Activated B cell treated with CpG ODN at 0.5 μM for 24 hours (primary cell): ENCODE measurements around the gene KHNYN. TPM values are rescaled to one million over a fixed set of nuclear protein-coding genes. Genes with fewer than 3 reads are reported as not detected.

ENCODE experiments used
- ATAC-seq: fragments of 200-7000 bp; cut with Tn5 transposase; one replicate; pipeline ENCODE4 v1.10.0; 2021; ENCODE audit warnings: low read depth, mild to moderate bottlenecking, moderate library complexity
- CTCF ChIA-PET: fragments of 350-600 bp; sonication (Branson Sonifier 250); formaldehyde crosslinking; loops from one replicate; lab custom pipeline; 2021; ENCODE audit warnings: antibody characterized with exemption; lab: Charles Lee
- POLR2A ChIA-PET: fragments of 350-600 bp; sonication (Branson Sonifier 250); formaldehyde crosslinking; loops from one replicate; lab custom pipeline; 2021; ENCODE audit warnings: antibody characterized with exemption; lab: Charles Lee
- DNase-seq: peaks from one replicate; pipeline ENCODE4 v3.0.0; 2022
- H3K27ac Mint-ChIP-seq: one replicate; pipeline ENCODE4 v1.8.0; 2020; ENCODE audit warnings: mixed read lengths
- H3K27me3 Mint-ChIP-seq: one replicate; pipeline ENCODE4 v1.8.0; 2021; ENCODE audit warnings: mixed read lengths
- H3K36me3 Mint-ChIP-seq: one replicate; pipeline ENCODE4 v1.8.0; 2021; ENCODE audit warnings: low read depth, mixed read lengths
- H3K4me1 Mint-ChIP-seq: one replicate; pipeline ENCODE4 v1.8.0; 2021; ENCODE audit warnings: mixed read lengths
- H3K4me3 Mint-ChIP-seq: one replicate; pipeline ENCODE4 v1.8.0; 2020; ENCODE audit warnings: mild to moderate bottlenecking, mixed read lengths
- H3K9me3 Mint-ChIP-seq: one replicate; pipeline ENCODE4 v1.8.0; 2020; ENCODE audit warnings: mixed read lengths
- intact Hi-C: fragments of 100-400 bp; cut with micrococcal nuclease; formaldehyde crosslinking; loops from one replicate; pipeline ENCODE4 v1.15.1; 2024
- total RNA-seq: library from RNA; stranded (reverse); gene quantifications from 2 replicates; pipeline ENCODE4 v1.2.3, GENCODE V29; 2022
- TF ChIP-seq, protein P1 (sequence below): fragments of 200-600 bp; IDR thresholded peaks from one replicate; pipeline ENCODE4 v1.8.0; 2022; ENCODE audit warnings: antibody characterized with exemption, mild to moderate bottlenecking

Gene KHNYN
- total RNA-seq, 1 donor from 2014 or later: 130 TPM

DNA sequence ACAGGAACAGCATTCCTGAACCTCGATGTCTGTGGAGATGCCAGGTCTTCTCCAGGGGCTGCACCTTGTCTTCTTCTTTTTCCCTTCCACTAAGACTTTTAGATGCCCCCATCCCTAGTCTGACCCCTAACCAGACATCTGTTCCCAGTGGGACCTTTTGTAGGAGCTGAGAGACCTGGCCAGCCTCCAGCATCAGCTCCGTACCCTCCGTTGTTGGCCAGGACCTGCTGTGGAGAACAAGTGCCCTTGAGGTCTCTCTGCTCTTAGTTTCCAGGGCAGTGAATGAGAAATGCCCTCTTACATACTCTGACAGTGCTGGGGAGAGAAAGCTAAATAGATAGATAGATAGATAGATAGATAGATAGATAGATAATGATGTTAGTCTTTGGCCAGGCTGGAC lies 29.6 kb downstream of the KHNYN start:
- H3K4me3 Mint-ChIP-seq: no peak overlapping the region
- ATAC-seq (no peak), DNase-seq (no peak)
- H3K27ac Mint-ChIP-seq: no peak overlapping the region
- TF ChIP-seq, protein P1, sequence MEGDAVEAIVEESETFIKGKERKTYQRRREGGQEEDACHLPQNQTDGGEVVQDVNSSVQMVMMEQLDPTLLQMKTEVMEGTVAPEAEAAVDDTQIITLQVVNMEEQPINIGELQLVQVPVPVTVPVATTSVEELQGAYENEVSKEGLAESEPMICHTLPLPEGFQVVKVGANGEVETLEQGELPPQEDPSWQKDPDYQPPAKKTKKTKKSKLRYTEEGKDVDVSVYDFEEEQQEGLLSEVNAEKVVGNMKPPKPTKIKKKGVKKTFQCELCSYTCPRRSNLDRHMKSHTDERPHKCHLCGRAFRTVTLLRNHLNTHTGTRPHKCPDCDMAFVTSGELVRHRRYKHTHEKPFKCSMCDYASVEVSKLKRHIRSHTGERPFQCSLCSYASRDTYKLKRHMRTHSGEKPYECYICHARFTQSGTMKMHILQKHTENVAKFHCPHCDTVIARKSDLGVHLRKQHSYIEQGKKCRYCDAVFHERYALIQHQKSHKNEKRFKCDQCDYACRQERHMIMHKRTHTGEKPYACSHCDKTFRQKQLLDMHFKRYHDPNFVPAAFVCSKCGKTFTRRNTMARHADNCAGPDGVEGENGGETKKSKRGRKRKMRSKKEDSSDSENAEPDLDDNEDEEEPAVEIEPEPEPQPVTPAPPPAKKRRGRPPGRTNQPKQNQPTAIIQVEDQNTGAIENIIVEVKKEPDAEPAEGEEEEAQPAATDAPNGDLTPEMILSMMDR: no peak
- intact Hi-C loops: no loop called here
- CTCF ChIA-PET: no interaction called here
- H3K4me1 Mint-ChIP-seq: peaks cover 4% of the 10 kb centered on the region
- H3K36me3 Mint-ChIP-seq: peaks cover 5% of the 10 kb centered on the region
- POLR2A ChIA-PET: no interaction called here
- H3K9me3 Mint-ChIP-seq: no peaks in the 10 kb centered on the region
- H3K27me3 Mint-ChIP-seq: no peaks in the 10 kb centered on the region

- Mint-ChIP-seq H3K4me3 (no peak overlapping the region), H3K4me1 (peaks cover 8% of the 10 kb centered on the region), H3K9me3 (no peaks in the 10 kb centered on the region), H3K36me3 (peaks cover 5% of the 10 kb centered on the region), H3K27me3 (no peaks in the 10 kb centered on the region), H3K27ac (no peak overlapping the region)
- DNase-seq (no peak), ATAC-seq (no peak)
- POLR2A ChIA-PET: no interaction called here
- TF ChIP-seq, protein P1: no peak
- intact Hi-C loops: no loop called here
- CTCF ChIA-PET: no interaction called here
Observed at GRCh38 chr14:24461336-24461735, 31.6 kb downstream of the KHNYN start.

GRCh38 chr14:24463017-24463883 lies 33.5 kb downstream of the KHNYN start:
- no peaks in the 10 kb centered on the region for H3K9me3 Mint-ChIP-seq
- ChIA-PET POLR2A (no interaction called here), CTCF (no interaction called here)
- peaks cover 8% of the 10 kb centered on the region for H3K4me1 Mint-ChIP-seq
- H3K27me3 Mint-ChIP-seq: no peaks in the 10 kb centered on the region
- ATAC-seq (no peak), DNase-seq (no peak)
- H3K27ac Mint-ChIP-seq: no peak overlapping the region
- H3K36me3 Mint-ChIP-seq: peaks cover under 1% of the 10 kb centered on the region
- TF ChIP-seq, protein P1: no peak
- H3K4me3 Mint-ChIP-seq: no peak overlapping the region
- intact Hi-C loops: no loop called here

- DNase-seq: no peak
- ChIA-PET POLR2A (no interaction called here), CTCF (no interaction called here)
- TF ChIP-seq, protein P1: no peak
- intact Hi-C loops: no loop called here
- no peak for ATAC-seq
- Mint-ChIP-seq H3K9me3 (no peaks in the 10 kb centered on the region), H3K4me1 (peaks cover 8% of the 10 kb centered on the region), H3K27ac (no peak overlapping the region), H3K27me3 (no peaks in the 10 kb centered on the region), H3K36me3 (no peaks in the 10 kb centered on the region), H3K4me3 (no peak overlapping the region)
Observed at GRCh38 chr14:24463884-24464785, 34.4 kb downstream of the KHNYN start.

- CTCF ChIA-PET: no interaction called here
- POLR2A ChIA-PET: no interaction called here
- no peaks in the 10 kb centered on the region for H3K9me3 Mint-ChIP-seq
- no peak for DNase-seq
- no peak overlapping the region for H3K27ac Mint-ChIP-seq
- H3K4me3 Mint-ChIP-seq: no peak overlapping the region
- H3K4me1 Mint-ChIP-seq: peaks cover 8% of the 10 kb centered on the region
- intact Hi-C loops: no loop called here
- H3K36me3 Mint-ChIP-seq: no peaks in the 10 kb centered on the region
- no peak for ATAC-seq
- H3K27me3 Mint-ChIP-seq: no peaks in the 10 kb centered on the region
- TF ChIP-seq, protein P1: no peak
Observed at GRCh38 chr14:24465368-24465767, 35.6 kb downstream of the KHNYN start.
